ENCODE measurements around the gene ZBTB7A.

ZBTB7A gene

GRCh38 chr19:4069331-4069959 lies 2.7 kb upstream of the ZBTB7A start:
- DNase-seq (ENCODE audit: low read depth in 2 of 3, low spot score in 1 of 3) = peak in 1 of 3 donors; percentile 43

GRCh38 chr19:4068047-4068966 lies 1.6 kb upstream of the ZBTB7A start:
- DNase-seq (ENCODE audit: low read depth in 2 of 3, low spot score in 1 of 3) = no peak

- DNase-seq (ENCODE audit: low read depth in 2 of 3, low spot score in 1 of 3) = no peak
Measured at GRCh38 chr19:4067396-4068046, 822 bp upstream of the ZBTB7A start.

- DNase-seq (ENCODE audit: low read depth in 2 of 3, low spot score in 1 of 3) = no peak
Measured at GRCh38 chr19:4066176-4066606, 508 bp downstream of the ZBTB7A start.

GRCh38 chr19:4065430-4066175 lies 1.1 kb downstream of the ZBTB7A start:
- peak; percentile 92 to 95 (median 94) for DNase-seq (ENCODE audit: low read depth in 2 of 3, low spot score in 1 of 3)

GRCh38 chr19:4064496-4065260 lies 2.0 kb downstream of the ZBTB7A start:
- DNase-seq (ENCODE audit: low read depth in 2 of 3, low spot score in 1 of 3) = no peak

- no peak for DNase-seq (ENCODE audit: low read depth in 2 of 3, low spot score in 1 of 3)
Measured at GRCh38 chr19:4064149-4064495, 2.6 kb downstream of the ZBTB7A start.

GRCh38 chr19:4063369-4064148 lies 3.1 kb downstream of the ZBTB7A start:
- no peak for DNase-seq (ENCODE audit: low read depth in 2 of 3, low spot score in 1 of 3)

- no peak for DNase-seq (ENCODE audit: low read depth in 2 of 3, low spot score in 1 of 3)
Measured at GRCh38 chr19:4062419-4063368, 4.0 kb downstream of the ZBTB7A start.

- DNase-seq (ENCODE audit: low read depth in 2 of 3, low spot score in 1 of 3) = no peak
Measured at GRCh38 chr19:4061683-4062418, 4.8 kb downstream of the ZBTB7A start.

GRCh38 chr19:4061178-4061682 lies 5.5 kb downstream of the ZBTB7A start:
- DNase-seq (ENCODE audit: low read depth in 2 of 3, low spot score in 1 of 3) = no peak

- no peak for DNase-seq (ENCODE audit: low read depth in 2 of 3, low spot score in 1 of 3)
Measured at GRCh38 chr19:4060621-4061177, 6.0 kb downstream of the ZBTB7A start.

GRCh38 chr19:4059891-4060620 lies 6.6 kb downstream of the ZBTB7A start:
- peak in 1 of 3 donors; percentile 35 for DNase-seq (ENCODE audit: low read depth in 2 of 3, low spot score in 1 of 3)

- DNase-seq (ENCODE audit: low read depth in 2 of 3, low spot score in 1 of 3) = no peak
Measured at GRCh38 chr19:4059453-4059871, 7.2 kb downstream of the ZBTB7A start.

- DNase-seq (ENCODE audit: low read depth in 2 of 3, low spot score in 1 of 3) = no peak
Measured at GRCh38 chr19:4058693-4059452, 7.8 kb downstream of the ZBTB7A start.
